Measurements from ENCODE around the gene LIMK2. TPM values are rescaled to one million over a fixed set of nuclear protein-coding genes. Genes with fewer than 3 reads are reported as not detected.

Gene LIMK2
- total RNA-seq, 1 donor from 2014 or later: 92.4 TPM

- Mint-ChIP-seq H3K4me3 (ENCODE audit: unreplicated experiment) (no peak overlapping the region), H3K9me3 (ENCODE audit: unreplicated experiment) (peaks cover 2% of the 10 kb centered on the region), H3K4me1 (ENCODE audit: low read depth, unreplicated experiment) (no peaks in the 10 kb centered on the region), H3K36me3 (ENCODE audit: unreplicated experiment) (peaks cover 5% of the 10 kb centered on the region), H3K27ac (ENCODE audit: unreplicated experiment) (no peak overlapping the region), H3K27me3 (ENCODE audit: unreplicated experiment) (no peaks in the 10 kb centered on the region)
- TF ChIP-seq, protein P1, sequence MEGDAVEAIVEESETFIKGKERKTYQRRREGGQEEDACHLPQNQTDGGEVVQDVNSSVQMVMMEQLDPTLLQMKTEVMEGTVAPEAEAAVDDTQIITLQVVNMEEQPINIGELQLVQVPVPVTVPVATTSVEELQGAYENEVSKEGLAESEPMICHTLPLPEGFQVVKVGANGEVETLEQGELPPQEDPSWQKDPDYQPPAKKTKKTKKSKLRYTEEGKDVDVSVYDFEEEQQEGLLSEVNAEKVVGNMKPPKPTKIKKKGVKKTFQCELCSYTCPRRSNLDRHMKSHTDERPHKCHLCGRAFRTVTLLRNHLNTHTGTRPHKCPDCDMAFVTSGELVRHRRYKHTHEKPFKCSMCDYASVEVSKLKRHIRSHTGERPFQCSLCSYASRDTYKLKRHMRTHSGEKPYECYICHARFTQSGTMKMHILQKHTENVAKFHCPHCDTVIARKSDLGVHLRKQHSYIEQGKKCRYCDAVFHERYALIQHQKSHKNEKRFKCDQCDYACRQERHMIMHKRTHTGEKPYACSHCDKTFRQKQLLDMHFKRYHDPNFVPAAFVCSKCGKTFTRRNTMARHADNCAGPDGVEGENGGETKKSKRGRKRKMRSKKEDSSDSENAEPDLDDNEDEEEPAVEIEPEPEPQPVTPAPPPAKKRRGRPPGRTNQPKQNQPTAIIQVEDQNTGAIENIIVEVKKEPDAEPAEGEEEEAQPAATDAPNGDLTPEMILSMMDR (IDR thresholded peaks at IDR 0.05; ENCODE audit: partially characterized antibody, unreplicated experiment): no peak
- no peak for DNase-seq
Observed at GRCh38 chr22:31321421-31321820, 109.3 kb downstream of the LIMK2 start.

GRCh38 chr22:31323578-31324550 is 111.8 kb downstream of the LIMK2 start:
- Mint-ChIP-seq H3K36me3 (ENCODE audit: unreplicated experiment) (peaks cover 5% of the 10 kb centered on the region), H3K9me3 (ENCODE audit: unreplicated experiment) (peaks cover 2% of the 10 kb centered on the region), H3K4me3 (ENCODE audit: unreplicated experiment) (no peak overlapping the region), H3K4me1 (ENCODE audit: low read depth, unreplicated experiment) (no peaks in the 10 kb centered on the region), H3K27ac (ENCODE audit: unreplicated experiment) (no peak overlapping the region), H3K27me3 (ENCODE audit: unreplicated experiment) (no peaks in the 10 kb centered on the region)
- TF ChIP-seq, protein P1 (IDR thresholded peaks at IDR 0.05; ENCODE audit: partially characterized antibody, unreplicated experiment): no peak
- no peak for DNase-seq

GRCh38 chr22:31326877-31327276 is 114.8 kb downstream of the LIMK2 start:
- Mint-ChIP-seq H3K36me3 (ENCODE audit: unreplicated experiment) (no peaks in the 10 kb centered on the region), H3K4me1 (ENCODE audit: low read depth, unreplicated experiment) (no peaks in the 10 kb centered on the region)

DNA sequence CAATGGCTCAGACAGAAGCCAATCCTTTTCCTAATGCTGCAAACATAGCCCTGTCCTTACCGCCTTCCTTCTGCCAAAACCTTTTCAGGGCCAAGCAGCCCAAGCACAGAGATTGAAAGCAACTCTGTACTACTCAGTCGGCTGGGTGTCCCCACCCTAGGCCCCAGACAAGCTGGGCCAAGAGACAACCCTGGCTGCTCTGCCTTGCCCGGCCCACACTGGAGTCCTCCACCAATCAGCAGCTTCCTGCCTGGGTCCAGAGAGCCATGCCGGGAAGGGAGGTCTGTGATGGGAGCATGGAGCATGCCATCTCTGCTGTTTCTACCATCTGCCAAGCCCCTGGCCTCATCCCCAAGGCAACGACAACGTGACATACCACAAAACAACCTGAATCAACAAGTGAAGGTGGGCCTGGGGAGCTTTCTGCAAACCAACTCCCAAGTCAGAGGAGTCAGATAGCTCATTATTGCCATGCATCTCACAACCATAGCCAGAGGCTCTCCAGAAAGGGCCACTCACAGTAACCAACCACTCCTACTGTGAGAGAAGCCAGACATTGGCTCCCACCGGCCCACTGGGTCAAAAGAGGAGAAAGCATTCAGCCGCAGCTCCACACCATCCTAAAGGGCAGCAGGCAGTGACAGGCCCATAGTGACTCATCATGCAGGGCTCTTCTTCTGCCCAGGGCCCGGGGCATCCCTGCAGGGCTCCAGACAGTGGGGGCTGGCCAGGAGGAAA is 115.9 kb downstream of the LIMK2 start:
- H3K4me3 Mint-ChIP-seq (ENCODE audit: unreplicated experiment): no peak overlapping the region
- no peak for DNase-seq
- H3K27ac Mint-ChIP-seq (ENCODE audit: unreplicated experiment): no peak overlapping the region
- TF ChIP-seq, protein P1 (IDR thresholded peaks at IDR 0.05; ENCODE audit: partially characterized antibody, unreplicated experiment): no peak
- no peaks in the 10 kb centered on the region for H3K4me1 Mint-ChIP-seq (ENCODE audit: low read depth, unreplicated experiment)
- no peaks in the 10 kb centered on the region for H3K27me3 Mint-ChIP-seq (ENCODE audit: unreplicated experiment)
- H3K36me3 Mint-ChIP-seq (ENCODE audit: unreplicated experiment): no peaks in the 10 kb centered on the region
- peaks cover 2% of the 10 kb centered on the region for H3K9me3 Mint-ChIP-seq (ENCODE audit: unreplicated experiment)

More at GRCh38 chr22:31326877-31327276, 114.8 kb downstream of the LIMK2 start:
- DNase-seq: no peak
- TF ChIP-seq, protein P1 (IDR thresholded peaks at IDR 0.05; ENCODE audit: partially characterized antibody, unreplicated experiment): no peak
- no peak overlapping the region for H3K4me3 Mint-ChIP-seq (ENCODE audit: unreplicated experiment)
- H3K27me3 Mint-ChIP-seq (ENCODE audit: unreplicated experiment): no peaks in the 10 kb centered on the region
- peaks cover 2% of the 10 kb centered on the region for H3K9me3 Mint-ChIP-seq (ENCODE audit: unreplicated experiment)
- H3K27ac Mint-ChIP-seq (ENCODE audit: unreplicated experiment): no peak overlapping the region
